ENCODE measurements around the gene S1PR1.
A peak's percentile ranks its signal among the peaks of the same experiment; 100 is the strongest.
"Not testable (repeated sequence)": the region's sequence is repeated elsewhere in the genome, so short reads cannot be mapped to it uniquely, and the experiment has no call there.

Gene S1PR1

GRCh38 chr1:101219924-101220870 is 16.6 kb upstream of the S1PR1 start:
- DNase-seq (ENCODE audit: low read depth) = no peak

GRCh38 chr1:101220906-101221305 is 15.9 kb upstream of the S1PR1 start:
- no peak for DNase-seq (ENCODE audit: low read depth)

- DNase-seq (ENCODE audit: low read depth) = no peak
Measured at GRCh38 chr1:101221945-101222429, 14.8 kb upstream of the S1PR1 start.

GRCh38 chr1:101227837-101228236 is 9.0 kb upstream of the S1PR1 start:
- DNase-seq (ENCODE audit: low read depth) = no peak

GRCh38 chr1:101228424-101229134 is 8.2 kb upstream of the S1PR1 start:
- no peak for DNase-seq (ENCODE audit: low read depth)

GRCh38 chr1:101232182-101232581 is 4.6 kb upstream of the S1PR1 start:
- DNase-seq (ENCODE audit: low read depth) = not testable (repeated sequence)

- DNase-seq (ENCODE audit: low read depth) = no peak
Measured at GRCh38 chr1:101233495-101233894, 3.3 kb upstream of the S1PR1 start.

GRCh38 chr1:101235216-101235695 is 1.6 kb upstream of the S1PR1 start:
- DNase-seq (ENCODE audit: low read depth) = no peak

GRCh38 chr1:101235696-101236515 is 913 bp upstream of the S1PR1 start:
- DNase-seq (ENCODE audit: low read depth) = no peak

- no peak for DNase-seq (ENCODE audit: low read depth)
Measured at GRCh38 chr1:101237229-101237837, 514 bp downstream of the S1PR1 start.

GRCh38 chr1:101238031-101238628 is 1.3 kb downstream of the S1PR1 start:
- DNase-seq (ENCODE audit: low read depth) = no peak

- DNase-seq (ENCODE audit: low read depth) = peak; percentile 85
Measured at GRCh38 chr1:101238681-101239094, 1.9 kb downstream of the S1PR1 start.

GRCh38 chr1:101239095-101240040 is 2.5 kb downstream of the S1PR1 start:
- DNase-seq (ENCODE audit: low read depth) = no peak

- no peak for DNase-seq (ENCODE audit: low read depth)
Measured at GRCh38 chr1:101240041-101240430, 3.2 kb downstream of the S1PR1 start.

- DNase-seq (ENCODE audit: low read depth) = no peak
Measured at GRCh38 chr1:101241485-101242225, 4.8 kb downstream of the S1PR1 start.

- no peak for DNase-seq (ENCODE audit: low read depth)
Measured at GRCh38 chr1:101242324-101243050, 5.7 kb downstream of the S1PR1 start.

GRCh38 chr1:101243751-101244150 is 6.9 kb downstream of the S1PR1 start:
- no peak for DNase-seq (ENCODE audit: low read depth)

GRCh38 chr1:101244842-101245241 is 8.0 kb downstream of the S1PR1 start:
- DNase-seq (ENCODE audit: low read depth) = no peak

All from GM04504 (cell line).